GM12872 (cell line): ENCODE measurements around the gene TSACC.

ENCODE experiments used
- CTCF ChIP-seq: IDR thresholded peaks from 3 replicates; pipeline ENCODE4 v1.5.1; 2011; ENCODE audit warnings: low read depth, mild to moderate bottlenecking, low read length, moderate library complexity; ENCODE audit not compliant: insufficient read depth

The TSACC gene

GRCh38 chr1:156394082-156394481 lies 55.8 kb downstream of the TSACC start:
- TF ChIP-seq CTCF: no peak

- TF ChIP-seq CTCF: no peak
These were observed 56.6 kb downstream of the TSACC start for GRCh38 chr1:156394835-156395461.
